ENCODE results near the gene HECW1. TPM values are rescaled to one million over a fixed set of nuclear protein-coding genes. Genes with fewer than 3 reads are reported as not detected.

HECW1 gene
- total RNA-seq, 1 donor from 2014 or later = not detected

DNA sequence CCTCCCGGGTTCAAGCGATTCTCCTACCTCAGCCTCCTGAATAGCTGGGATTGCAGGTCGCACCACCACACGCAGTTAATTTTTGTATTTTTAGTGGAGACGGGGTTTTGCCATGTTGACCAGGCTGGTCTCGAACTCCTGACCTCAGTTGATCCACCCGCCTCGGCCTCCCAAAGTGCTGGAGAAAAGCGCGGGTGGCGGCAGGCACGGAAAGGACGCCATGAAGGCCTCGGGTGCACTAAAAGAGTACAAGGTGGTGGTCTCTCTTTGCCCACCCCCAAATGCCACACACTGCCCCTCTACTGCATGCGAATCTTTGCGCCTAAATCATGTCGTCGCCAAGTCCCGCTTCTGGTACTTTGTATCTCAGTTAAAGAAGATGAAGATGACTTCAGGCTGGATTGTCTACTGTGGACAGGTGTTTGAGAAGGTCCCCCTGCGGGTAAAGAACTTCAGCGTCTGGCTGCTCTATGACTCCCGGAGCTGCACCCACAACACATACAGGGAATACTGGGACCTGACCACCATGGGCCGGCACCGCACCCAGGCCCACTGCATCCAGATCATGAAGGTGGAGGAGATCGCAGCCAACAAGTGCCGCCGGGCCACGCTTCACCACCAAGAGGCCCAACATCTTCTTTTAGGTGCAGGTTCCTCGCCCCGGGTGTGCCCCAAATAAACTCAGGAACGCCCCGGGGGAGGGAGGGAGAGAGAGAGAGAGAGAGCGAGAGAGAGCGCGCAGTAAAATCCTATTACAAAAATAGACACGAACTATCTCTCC, 161.7 kb downstream of the HECW1 start:
- Mint-ChIP-seq H3K4me1 (ENCODE audit: low read depth) (no peaks in the 10 kb centered on the region), H3K9me3 (no peaks in the 10 kb centered on the region), H3K27me3 (ENCODE audit: low read depth) (peaks cover 11% of the 10 kb centered on the region), H3K36me3 (ENCODE audit: low read depth) (no peaks in the 10 kb centered on the region), H3K27ac (no peak overlapping the region), H3K4me3 (ENCODE audit: low read depth) (no peak overlapping the region)
- intact Hi-C loops (cut with micrococcal nuclease) = no loop called here
- no peak for DNase-seq (ENCODE audit: low spot score)

DNA sequence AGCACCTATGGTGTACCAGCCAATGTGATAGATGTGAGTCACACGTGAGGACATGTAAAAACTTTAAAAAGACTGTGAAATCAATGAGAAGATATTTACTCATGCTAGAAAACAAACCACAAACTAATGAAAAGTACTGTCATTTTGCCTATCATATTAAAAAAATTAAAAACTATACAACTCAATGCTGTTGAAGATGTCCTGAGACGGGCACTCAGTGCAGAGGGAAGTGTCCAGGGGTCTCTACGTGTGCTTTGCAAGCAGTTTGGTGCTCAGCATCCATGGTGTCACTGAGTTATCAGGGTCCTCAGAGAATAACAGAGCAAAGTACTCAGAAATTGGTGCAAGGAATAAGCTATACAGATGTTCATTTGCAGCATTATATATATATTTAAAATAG, 162.3 kb downstream of the HECW1 start:
- no peaks in the 10 kb centered on the region for H3K36me3 Mint-ChIP-seq (ENCODE audit: low read depth)
- peaks cover 9% of the 10 kb centered on the region for H3K27me3 Mint-ChIP-seq (ENCODE audit: low read depth)
- no peaks in the 10 kb centered on the region for H3K9me3 Mint-ChIP-seq
- H3K27ac Mint-ChIP-seq = no peak overlapping the region
- no peak overlapping the region for H3K4me3 Mint-ChIP-seq (ENCODE audit: low read depth)
- intact Hi-C loops (cut with micrococcal nuclease) = no loop called here
- DNase-seq (ENCODE audit: low spot score) = no peak
- H3K4me1 Mint-ChIP-seq (ENCODE audit: low read depth) = no peaks in the 10 kb centered on the region

DNA sequence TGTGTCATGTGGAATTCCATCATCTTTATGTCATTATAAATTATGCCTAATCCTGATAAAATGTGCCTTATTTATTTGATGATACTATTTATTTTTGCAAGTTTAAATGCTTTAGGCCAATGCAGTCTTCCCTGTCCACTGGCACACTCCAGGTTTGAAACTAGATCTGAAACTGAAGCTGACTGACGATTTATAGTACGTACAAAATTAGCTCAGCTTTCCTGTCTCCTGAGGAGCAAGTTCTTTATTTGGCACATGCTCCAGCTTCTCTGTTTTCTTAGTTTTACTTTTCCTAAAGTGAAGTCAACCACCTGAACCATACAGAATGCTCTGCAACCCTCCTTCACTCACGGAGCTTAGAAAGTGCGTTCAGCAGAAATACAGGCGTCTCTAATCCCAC, 164.1 kb downstream of the HECW1 start:
- DNase-seq (ENCODE audit: low spot score) = no peak
- H3K4me1 Mint-ChIP-seq (ENCODE audit: low read depth) = no peaks in the 10 kb centered on the region
- no peaks in the 10 kb centered on the region for H3K36me3 Mint-ChIP-seq (ENCODE audit: low read depth)
- peaks cover 8% of the 10 kb centered on the region for H3K27me3 Mint-ChIP-seq (ENCODE audit: low read depth)
- H3K9me3 Mint-ChIP-seq = no peaks in the 10 kb centered on the region
- no peak overlapping the region for H3K27ac Mint-ChIP-seq
- no peak overlapping the region for H3K4me3 Mint-ChIP-seq (ENCODE audit: low read depth)
- intact Hi-C loops (cut with micrococcal nuclease) = no loop called here

DNA sequence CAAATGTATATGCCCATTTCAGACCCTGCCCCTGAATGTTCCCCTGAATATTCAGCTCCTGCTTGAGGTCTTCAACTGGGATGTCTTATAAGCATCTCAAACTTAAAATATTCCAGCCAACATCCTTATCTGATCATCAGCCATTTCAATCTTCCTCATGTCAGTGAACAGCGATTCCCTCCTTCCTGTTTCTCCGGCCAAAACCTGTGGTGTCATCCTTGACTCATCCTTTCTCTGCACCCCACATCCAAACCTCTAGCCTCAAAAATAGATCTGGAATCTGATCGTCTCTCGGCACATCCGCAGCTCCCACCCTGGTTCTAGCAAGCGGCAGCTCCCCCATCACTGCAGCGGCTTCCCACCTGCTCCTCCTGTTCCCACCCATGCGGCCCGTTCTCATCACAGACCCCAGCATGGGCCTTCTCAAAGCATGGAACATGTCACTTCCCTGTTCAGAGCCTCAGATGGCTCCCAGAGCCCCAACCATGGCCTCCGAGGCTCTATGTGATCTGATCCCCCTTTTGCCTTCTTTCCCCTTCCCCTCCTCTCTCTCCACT, 165.7 kb downstream of the HECW1 start:
- Mint-ChIP-seq H3K4me3 (ENCODE audit: low read depth) (no peak overlapping the region), H3K36me3 (ENCODE audit: low read depth) (no peaks in the 10 kb centered on the region), H3K9me3 (no peaks in the 10 kb centered on the region), H3K4me1 (ENCODE audit: low read depth) (no peaks in the 10 kb centered on the region), H3K27ac (no peak overlapping the region), H3K27me3 (ENCODE audit: low read depth) (peaks cover 9% of the 10 kb centered on the region)
- intact Hi-C loops (cut with micrococcal nuclease) = no loop called here
- no peak for DNase-seq (ENCODE audit: low spot score)

DNA sequence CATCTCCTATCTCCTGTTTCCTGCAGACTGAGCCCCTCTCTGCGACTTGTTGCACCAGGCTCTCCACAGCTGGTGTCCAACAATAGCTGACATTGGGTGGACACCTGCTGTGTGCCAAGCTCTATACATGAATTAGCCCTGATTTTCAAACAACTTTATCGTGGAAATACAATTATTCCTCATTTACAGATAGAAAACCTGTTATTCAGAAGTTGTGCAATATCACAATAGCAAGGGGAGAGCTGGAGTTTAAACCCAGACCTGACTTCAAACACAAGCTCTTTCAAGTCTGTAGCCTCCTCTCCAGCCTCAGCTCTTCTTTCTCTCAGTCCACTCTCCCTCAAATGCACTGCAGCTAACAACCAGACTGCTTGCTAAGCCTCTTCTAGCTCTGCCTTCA, 168.8 kb downstream of the HECW1 start:
- H3K27ac Mint-ChIP-seq = no peak overlapping the region
- no peaks in the 10 kb centered on the region for H3K4me1 Mint-ChIP-seq (ENCODE audit: low read depth)
- H3K36me3 Mint-ChIP-seq (ENCODE audit: low read depth) = no peaks in the 10 kb centered on the region
- DNase-seq (ENCODE audit: low spot score) = no peak
- H3K9me3 Mint-ChIP-seq = no peaks in the 10 kb centered on the region
- intact Hi-C loops (cut with micrococcal nuclease) = no loop called here
- H3K4me3 Mint-ChIP-seq (ENCODE audit: low read depth) = no peak overlapping the region
- peaks cover 13% of the 10 kb centered on the region for H3K27me3 Mint-ChIP-seq (ENCODE audit: low read depth)

DNA sequence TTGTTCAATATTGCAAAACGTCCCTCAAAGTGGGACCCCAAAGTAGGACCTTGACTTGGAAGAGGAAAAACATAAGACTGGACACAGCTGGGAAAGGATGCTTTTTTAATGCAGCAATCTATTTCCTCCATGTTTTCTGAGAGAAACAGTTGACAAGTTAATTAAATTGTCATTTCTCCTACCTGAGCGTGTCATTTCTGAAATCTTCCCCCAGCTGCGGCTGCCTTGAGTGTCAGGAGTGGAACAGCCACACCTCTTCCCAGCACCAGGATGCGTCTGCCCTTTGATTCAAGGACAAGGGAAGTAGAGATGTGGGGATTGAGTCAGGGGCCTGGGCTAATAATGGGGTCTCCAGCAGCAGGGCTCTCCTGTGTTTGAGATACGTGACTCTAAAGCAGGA, 171.3 kb downstream of the HECW1 start:
- no peak overlapping the region for H3K27ac Mint-ChIP-seq
- peaks cover 11% of the 10 kb centered on the region for H3K27me3 Mint-ChIP-seq (ENCODE audit: low read depth)
- no peaks in the 10 kb centered on the region for H3K9me3 Mint-ChIP-seq
- DNase-seq (ENCODE audit: low spot score) = no peak
- intact Hi-C loops (cut with micrococcal nuclease) = no loop called here
- H3K4me1 Mint-ChIP-seq (ENCODE audit: low read depth) = no peaks in the 10 kb centered on the region
- no peak overlapping the region for H3K4me3 Mint-ChIP-seq (ENCODE audit: low read depth)
- no peaks in the 10 kb centered on the region for H3K36me3 Mint-ChIP-seq (ENCODE audit: low read depth)

DNA sequence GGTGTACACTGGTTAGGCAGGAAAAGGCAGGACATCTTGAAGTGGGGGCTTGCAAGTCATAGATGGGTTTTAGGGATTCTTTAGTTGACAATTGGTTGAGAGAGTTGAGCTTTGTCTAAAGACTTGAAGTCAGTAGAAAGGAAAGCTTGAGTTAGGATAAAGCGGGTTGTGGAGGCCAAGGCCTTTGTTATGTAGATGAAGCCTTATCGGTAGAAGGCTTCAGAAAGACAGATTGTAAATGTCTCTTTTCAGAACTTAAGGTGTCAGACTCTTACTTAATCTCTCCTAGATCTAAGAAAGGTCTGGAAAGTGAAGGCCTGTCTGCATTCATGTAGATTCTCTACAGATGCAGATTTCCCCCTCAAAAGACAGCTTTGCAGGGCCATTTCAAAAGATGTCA, 177.4 kb downstream of the HECW1 start:
- H3K4me1 Mint-ChIP-seq (ENCODE audit: low read depth) = no peaks in the 10 kb centered on the region

DNA sequence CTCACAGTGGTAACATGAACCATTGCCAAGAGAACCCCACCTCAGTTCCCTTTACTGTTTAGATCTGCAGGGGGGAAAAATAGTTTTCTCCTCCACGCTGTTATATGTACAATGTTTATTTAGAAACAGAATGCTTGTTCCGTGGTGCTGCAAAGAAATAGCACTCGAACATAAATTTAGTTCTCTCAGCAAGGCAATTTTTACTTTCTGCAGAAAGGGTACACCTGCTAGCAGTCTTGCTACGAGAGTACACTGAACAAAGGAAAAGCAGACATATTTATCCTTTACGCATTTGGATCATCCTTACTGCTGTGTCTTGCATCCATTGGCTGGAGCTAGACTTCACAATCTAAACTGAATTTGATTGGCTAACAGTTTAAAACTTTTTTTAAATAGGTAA, 178.5 kb downstream of the HECW1 start:
- no peak for DNase-seq (ENCODE audit: low spot score)
- no peaks in the 10 kb centered on the region for H3K36me3 Mint-ChIP-seq (ENCODE audit: low read depth)
- intact Hi-C loops (cut with micrococcal nuclease) = no loop called here
- no peak overlapping the region for H3K4me3 Mint-ChIP-seq (ENCODE audit: low read depth)
- H3K27me3 Mint-ChIP-seq (ENCODE audit: low read depth) = peaks cover 4% of the 10 kb centered on the region
- peaks cover 4% of the 10 kb centered on the region for H3K9me3 Mint-ChIP-seq
- H3K27ac Mint-ChIP-seq = no peak overlapping the region
- no peaks in the 10 kb centered on the region for H3K4me1 Mint-ChIP-seq (ENCODE audit: low read depth)

More for the DNA sequence above, 177.4 kb downstream of the HECW1 start:
- H3K36me3 Mint-ChIP-seq (ENCODE audit: low read depth) = no peaks in the 10 kb centered on the region
- H3K27me3 Mint-ChIP-seq (ENCODE audit: low read depth) = peaks cover 4% of the 10 kb centered on the region
- H3K4me3 Mint-ChIP-seq (ENCODE audit: low read depth) = no peak overlapping the region
- H3K9me3 Mint-ChIP-seq = peaks cover 4% of the 10 kb centered on the region
- intact Hi-C loops (cut with micrococcal nuclease) = no loop called here
- DNase-seq (ENCODE audit: low spot score) = no peak
- no peak overlapping the region for H3K27ac Mint-ChIP-seq

DNA sequence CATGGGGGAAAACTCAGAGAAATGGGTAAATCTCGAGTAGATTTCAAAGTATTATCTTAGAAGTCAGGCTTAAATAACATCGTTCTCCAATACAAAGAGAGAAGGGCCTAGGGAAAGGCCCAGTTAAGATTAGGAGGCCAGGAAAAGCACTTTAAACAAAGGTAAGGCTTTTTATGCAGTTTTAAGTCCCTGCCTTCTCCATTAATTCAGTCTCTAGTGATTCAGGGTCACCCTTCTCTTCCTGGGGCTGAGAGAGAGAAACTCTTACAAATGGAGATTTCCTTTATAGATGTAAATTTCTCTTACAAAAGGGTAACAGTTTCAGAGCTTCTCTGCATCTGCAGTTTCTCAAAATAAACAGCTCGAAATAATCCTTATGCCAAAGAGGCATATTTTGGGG, 179.3 kb downstream of the HECW1 start:
- Mint-ChIP-seq H3K27me3 (ENCODE audit: low read depth) (peaks cover 7% of the 10 kb centered on the region), H3K9me3 (peaks cover 4% of the 10 kb centered on the region), H3K27ac (no peak overlapping the region), H3K4me1 (ENCODE audit: low read depth) (no peaks in the 10 kb centered on the region), H3K4me3 (ENCODE audit: low read depth) (no peak overlapping the region), H3K36me3 (ENCODE audit: low read depth) (no peaks in the 10 kb centered on the region)
- intact Hi-C loops (cut with micrococcal nuclease) = no loop called here
- DNase-seq (ENCODE audit: low spot score) = no peak

DNA sequence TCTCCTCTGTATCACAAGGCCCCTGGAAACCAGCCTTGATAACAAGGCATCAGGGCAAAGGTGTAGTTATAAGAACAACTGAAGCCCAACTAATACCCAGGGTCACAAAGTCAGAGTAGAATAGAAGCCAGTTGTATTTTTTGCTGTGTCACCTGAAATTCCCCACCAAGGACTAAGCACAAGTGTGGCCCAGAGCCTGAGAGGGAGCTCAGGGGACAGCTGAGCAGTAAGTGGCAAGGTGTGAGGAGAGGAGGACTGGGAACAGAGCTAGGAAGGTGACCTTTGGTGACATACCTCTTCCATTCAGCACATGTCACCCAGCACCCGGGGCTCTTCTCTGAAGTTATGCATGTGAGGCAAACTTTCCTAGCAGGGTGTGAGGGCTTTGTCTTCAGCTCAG, 179.9 kb downstream of the HECW1 start:
- Mint-ChIP-seq H3K4me3 (ENCODE audit: low read depth) (no peak overlapping the region), H3K9me3 (peaks cover 4% of the 10 kb centered on the region), H3K36me3 (ENCODE audit: low read depth) (no peaks in the 10 kb centered on the region)

DNA sequence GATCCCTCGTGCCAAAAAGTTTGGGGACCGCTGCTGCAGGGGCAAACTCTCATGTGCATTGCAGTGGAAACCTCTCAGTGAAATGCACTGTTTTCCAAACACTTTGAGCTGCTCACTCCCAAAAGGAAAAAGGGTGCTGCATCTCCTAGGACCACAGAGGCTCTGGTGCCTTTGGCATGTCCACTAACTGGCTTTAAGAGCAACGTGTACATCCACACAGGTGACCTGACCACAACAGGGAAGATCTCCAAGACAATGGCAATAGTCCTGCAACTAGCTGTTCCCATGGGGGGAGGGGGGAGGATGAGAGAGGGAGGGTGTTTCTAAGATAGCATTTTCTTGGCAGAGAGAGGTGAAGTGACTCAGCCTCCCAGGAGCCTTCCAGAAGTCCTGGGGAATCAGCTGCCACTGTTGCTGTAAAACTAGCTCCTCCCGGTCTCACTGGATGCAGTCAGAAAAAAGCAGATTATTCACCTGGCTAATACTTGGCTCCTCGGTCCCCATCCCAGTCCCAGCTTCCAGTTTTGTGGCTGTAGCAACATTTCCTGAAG, 181.7 kb downstream of the HECW1 start:
- DNase-seq (ENCODE audit: low spot score) = no peak

More for the DNA sequence above, 179.9 kb downstream of the HECW1 start:
- intact Hi-C loops (cut with micrococcal nuclease) = no loop called here
- DNase-seq (ENCODE audit: low spot score) = no peak
- Mint-ChIP-seq H3K27ac (no peak overlapping the region), H3K4me1 (ENCODE audit: low read depth) (no peaks in the 10 kb centered on the region), H3K27me3 (ENCODE audit: low read depth) (peaks cover 10% of the 10 kb centered on the region)

DNA sequence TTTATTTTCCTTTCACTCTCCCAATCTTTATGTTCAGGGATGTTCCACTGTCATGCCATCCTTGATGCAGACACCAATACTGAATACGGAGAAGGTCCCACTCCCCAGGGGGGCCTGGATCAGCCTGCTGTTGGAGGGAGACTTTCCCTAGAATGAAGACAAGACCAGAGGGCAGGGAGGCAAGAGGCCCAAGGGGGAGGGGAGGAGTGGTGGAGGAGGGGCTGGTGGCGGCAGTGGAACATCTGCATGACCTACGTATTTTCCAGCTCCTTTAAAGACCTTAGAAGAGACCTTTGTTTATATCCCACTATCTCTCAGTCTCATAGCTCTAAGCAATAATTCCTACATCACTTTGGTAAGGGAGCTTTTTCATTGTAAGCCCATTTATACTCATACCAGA, 183.0 kb downstream of the HECW1 start:
- Mint-ChIP-seq H3K4me1 (ENCODE audit: low read depth) (no peaks in the 10 kb centered on the region), H3K27ac (no peak overlapping the region), H3K27me3 (ENCODE audit: low read depth) (peaks cover 20% of the 10 kb centered on the region), H3K9me3 (no peaks in the 10 kb centered on the region), H3K36me3 (ENCODE audit: low read depth) (no peaks in the 10 kb centered on the region), H3K4me3 (ENCODE audit: low read depth) (no peak overlapping the region)
- DNase-seq (ENCODE audit: low spot score) = no peak
- intact Hi-C loops (cut with micrococcal nuclease) = no loop called here

More for the DNA sequence above, 181.7 kb downstream of the HECW1 start:
- Mint-ChIP-seq H3K4me3 (ENCODE audit: low read depth) (no peak overlapping the region), H3K27ac (no peak overlapping the region), H3K4me1 (ENCODE audit: low read depth) (no peaks in the 10 kb centered on the region), H3K36me3 (ENCODE audit: low read depth) (no peaks in the 10 kb centered on the region), H3K9me3 (peaks cover 4% of the 10 kb centered on the region), H3K27me3 (ENCODE audit: low read depth) (peaks cover 10% of the 10 kb centered on the region)
- intact Hi-C loops (cut with micrococcal nuclease) = no loop called here

DNA sequence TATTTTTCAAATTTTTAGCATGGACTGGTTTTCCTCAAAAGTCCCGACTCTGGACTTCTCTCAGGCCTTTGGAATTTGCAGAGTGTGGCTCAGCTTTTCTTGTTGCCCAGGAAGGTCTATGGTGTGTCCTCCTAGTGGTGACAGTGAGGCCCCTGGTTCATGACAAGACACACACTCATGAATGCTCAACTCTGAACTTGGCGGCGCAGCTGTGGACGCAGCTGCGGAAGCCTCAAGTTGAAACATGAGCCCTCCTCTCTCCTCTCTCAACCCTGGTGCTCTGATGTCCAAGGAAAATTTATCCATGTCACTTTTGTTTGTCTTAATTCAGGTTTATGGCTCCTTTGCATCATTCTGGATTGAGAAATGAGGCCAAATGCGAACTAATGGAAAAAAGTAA, 183.9 kb downstream of the HECW1 start:
- Mint-ChIP-seq H3K9me3 (no peaks in the 10 kb centered on the region), H3K27ac (no peak overlapping the region), H3K4me1 (ENCODE audit: low read depth) (no peaks in the 10 kb centered on the region), H3K36me3 (ENCODE audit: low read depth) (no peaks in the 10 kb centered on the region), H3K4me3 (ENCODE audit: low read depth) (no peak overlapping the region), H3K27me3 (ENCODE audit: low read depth) (peaks cover 20% of the 10 kb centered on the region)
- intact Hi-C loops (cut with micrococcal nuclease) = no loop called here
- no peak for DNase-seq (ENCODE audit: low spot score)

Measured in activated T-helper 2 cell treated with anti-CD3 and anti-CD28 coated beads, Interferon-gamma antibody, Interleukin-2, Interleukin-4, amounts not matched to agents 10 μg/mL and 5 μg/mL and 100 μg/mL, durations not matched to agents 14 hours and 24 hours and 36 hours (primary cell).